Smooth muscle cell (in vitro differentiated cells): Measurements from ENCODE around the gene AGER. TPM values are rescaled to one million over a fixed set of nuclear protein-coding genes. Genes with fewer than 3 reads are reported as not detected.
"Not testable (repeated sequence)": the region's sequence is repeated elsewhere in the genome, so short reads cannot be mapped to it uniquely, and the experiment has no call there.

Experiments used
- DNase-seq: peaks from one replicate; lab custom pipeline; 2025; ENCODE audit not compliant: unreplicated experiment; lab: John Stamatoyannopoulos, UW
- H2AFZ ChIP-seq: fragments of 200-600 bp; sonication (generic); 2 replicates; pipeline ENCODE4 v1.6.0; 2016; ENCODE audit warnings: antibody characterized with exemption, low read depth, mild to moderate bottlenecking
- H3F3A ChIP-seq: fragments of 200-600 bp; sonication (generic); 2 replicates; pipeline ENCODE4 v1.6.0; 2017; ENCODE audit warnings: antibody characterized with exemption, low read depth
- H3K27ac ChIP-seq: fragments of 200-600 bp; sonication (generic); 2 replicates; pipeline ENCODE4 v1.5.1; 2016; ENCODE audit warnings: low read depth, mild to moderate bottlenecking
- H3K27me3 ChIP-seq: fragments of 200-600 bp; sonication (generic); 2 replicates; pipeline ENCODE4 v1.6.1; 2016; ENCODE audit warnings: low read depth, mild to moderate bottlenecking
- H3K36me3 ChIP-seq: fragments of 200-600 bp; sonication (generic); 2 replicates; pipeline ENCODE4 v1.5.1; 2016; ENCODE audit warnings: low read depth
- H3K4me1 ChIP-seq: fragments of 200-600 bp; sonication (generic); 2 replicates; pipeline ENCODE4 v1.5.1; 2016; ENCODE audit warnings: low read depth
- H3K4me2 ChIP-seq: fragments of 200-600 bp; sonication (generic); 2 replicates; pipeline ENCODE4 v1.6.0; 2016; ENCODE audit warnings: mild to moderate bottlenecking
- H3K4me3 ChIP-seq: fragments of 200-600 bp; sonication (generic); 2 replicates; pipeline ENCODE4 v1.5.1; 2016; ENCODE audit warnings: mild to moderate bottlenecking
- H3K79me2 ChIP-seq: fragments of 200-600 bp; sonication (generic); 2 replicates; pipeline ENCODE4 v1.6.0; 2016; ENCODE audit warnings: low read depth, mild to moderate bottlenecking
- H3K9ac ChIP-seq: fragments of 200-600 bp; sonication (generic); 2 replicates; pipeline ENCODE4 v1.6.0; 2016; ENCODE audit warnings: low read depth
- H3K9me3 ChIP-seq: fragments of 200-600 bp; sonication (generic); replicated peaks from 2 replicates; pipeline ENCODE4 v1.5.1; 2016; ENCODE audit warnings: low read depth
- H4K20me1 ChIP-seq: fragments of 200-600 bp; sonication (generic); 2 replicates; pipeline ENCODE4 v1.6.0; 2016; ENCODE audit warnings: low read depth
- WGBS: methylation state at CpG from one replicate; pipeline ENCODE4 v1.1.7; 2016; ENCODE audit warnings: low lambda C conversion rate; 5-methylcytosine and 5-hydroxymethylcytosine counted together
- polyA plus RNA-seq: library from polyadenylated mRNA; unstranded; fragments of >200 nt; fragmentation: Nextera tagmentation; extraction: Ambion mirVana; gene quantifications from 2 replicates; pipeline ENCODE4 v1.2.1, GENCODE V29; 2016
- total RNA-seq: library from RNA; depleted of rRNA; stranded (reverse); fragments of >200 nt; gene quantifications from 2 replicates; pipeline ENCODE4 v1.2.3, GENCODE V29; 2014
- TF ChIP-seq, protein P1 (sequence below): fragments of 200-600 bp; sonication (generic); IDR thresholded peaks from 2 replicates; pipeline ENCODE4 v1.5.1; 2017; ENCODE audit warnings: borderline replicate concordance, mild to moderate bottlenecking, antibody characterized with exemption; ENCODE audit not compliant: insufficient read depth, poor library complexity, severe bottlenecking

AGER gene
- total and polyA plus RNA-seq, 2 experiments from 2014 or later = 2.5 to 2.6 TPM

DNA sequence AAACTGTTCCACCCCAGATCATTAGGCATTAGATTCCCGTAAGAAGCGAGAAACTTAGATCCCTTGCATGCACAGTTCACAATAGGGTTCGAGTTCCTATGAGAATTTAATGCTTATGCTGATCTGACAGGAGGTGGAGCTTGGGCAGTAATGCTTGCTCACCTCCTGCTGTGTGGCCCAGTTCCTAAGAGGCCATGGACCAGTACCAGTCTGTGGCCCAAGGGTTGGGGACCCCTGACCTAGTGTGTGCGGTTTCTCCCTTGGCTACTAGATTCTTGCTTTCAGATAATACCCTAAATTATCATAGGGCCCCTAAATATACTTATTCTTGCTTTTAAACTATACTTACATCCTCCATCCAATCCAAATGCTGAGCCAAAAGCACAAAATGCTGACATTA is 10.3 kb upstream of the AGER start:
- no peak overlapping the region for H3K4me3 ChIP-seq
- DNase-seq = no peak
- H3K4me2 ChIP-seq = peak overlapping the region; percentile 84
- no peaks in the 10 kb centered on the region for H3K36me3 ChIP-seq
- no peaks in the 10 kb centered on the region for H4K20me1 ChIP-seq
- peaks cover 4% of the 10 kb centered on the region for H3K79me2 ChIP-seq
- 98% methylated on average over 4 of the region's 4 CpGs for WGBS
- H3K27me3 ChIP-seq = no peaks in the 10 kb centered on the region
- TF ChIP-seq, protein P1, sequence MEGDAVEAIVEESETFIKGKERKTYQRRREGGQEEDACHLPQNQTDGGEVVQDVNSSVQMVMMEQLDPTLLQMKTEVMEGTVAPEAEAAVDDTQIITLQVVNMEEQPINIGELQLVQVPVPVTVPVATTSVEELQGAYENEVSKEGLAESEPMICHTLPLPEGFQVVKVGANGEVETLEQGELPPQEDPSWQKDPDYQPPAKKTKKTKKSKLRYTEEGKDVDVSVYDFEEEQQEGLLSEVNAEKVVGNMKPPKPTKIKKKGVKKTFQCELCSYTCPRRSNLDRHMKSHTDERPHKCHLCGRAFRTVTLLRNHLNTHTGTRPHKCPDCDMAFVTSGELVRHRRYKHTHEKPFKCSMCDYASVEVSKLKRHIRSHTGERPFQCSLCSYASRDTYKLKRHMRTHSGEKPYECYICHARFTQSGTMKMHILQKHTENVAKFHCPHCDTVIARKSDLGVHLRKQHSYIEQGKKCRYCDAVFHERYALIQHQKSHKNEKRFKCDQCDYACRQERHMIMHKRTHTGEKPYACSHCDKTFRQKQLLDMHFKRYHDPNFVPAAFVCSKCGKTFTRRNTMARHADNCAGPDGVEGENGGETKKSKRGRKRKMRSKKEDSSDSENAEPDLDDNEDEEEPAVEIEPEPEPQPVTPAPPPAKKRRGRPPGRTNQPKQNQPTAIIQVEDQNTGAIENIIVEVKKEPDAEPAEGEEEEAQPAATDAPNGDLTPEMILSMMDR = no peak
- peaks cover 32% of the 10 kb centered on the region for H3K4me1 ChIP-seq
- H3F3A ChIP-seq = peaks cover 23% of the 10 kb centered on the region
- H3K27ac ChIP-seq = peak overlapping the region; percentile 91
- no peaks in the 10 kb centered on the region for H3K9me3 ChIP-seq
- no peak overlapping the region for H3K9ac ChIP-seq
- H2AFZ ChIP-seq = no peak overlapping the region

DNA sequence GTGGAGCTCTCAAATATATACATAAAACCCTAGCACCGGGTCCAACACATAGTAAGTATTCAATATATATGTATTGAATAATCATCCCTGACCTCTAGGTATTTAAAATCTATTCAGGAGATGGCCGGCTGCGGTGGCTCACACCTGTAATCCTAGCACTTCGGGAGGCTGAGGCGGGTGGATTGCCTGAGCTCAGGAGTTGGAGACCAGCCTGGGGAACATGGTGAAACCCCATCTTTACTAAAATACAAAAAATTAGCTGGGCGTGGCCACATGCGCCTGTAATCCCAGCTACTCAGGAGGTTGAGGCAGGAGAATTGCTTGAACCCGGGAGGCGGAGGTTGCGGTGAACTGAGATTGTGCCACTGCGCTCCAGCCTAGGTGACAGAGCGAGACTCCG is 9.0 kb upstream of the AGER start:
- H3K27me3 ChIP-seq, H3K9me3 ChIP-seq, DNase-seq, H3K36me3 ChIP-seq, H4K20me1 ChIP-seq: not testable (repeated sequence)
- Histone ChIP-seq H3K27ac (peak overlapping the region; percentile 52), H3F3A (peaks cover 23% of the 10 kb centered on the region), H3K4me3 (peak overlapping the region; percentile 3), H3K4me2 (peak overlapping the region; percentile 77), H3K79me2 (peaks cover 17% of the 10 kb centered on the region), H3K4me1 (peaks cover 42% of the 10 kb centered on the region), H3K9ac (peak overlapping the region; percentile 50), H2AFZ (peak overlapping the region; percentile 4)
- 90% methylated on average over 13 of the region's 13 CpGs for WGBS

DNA sequence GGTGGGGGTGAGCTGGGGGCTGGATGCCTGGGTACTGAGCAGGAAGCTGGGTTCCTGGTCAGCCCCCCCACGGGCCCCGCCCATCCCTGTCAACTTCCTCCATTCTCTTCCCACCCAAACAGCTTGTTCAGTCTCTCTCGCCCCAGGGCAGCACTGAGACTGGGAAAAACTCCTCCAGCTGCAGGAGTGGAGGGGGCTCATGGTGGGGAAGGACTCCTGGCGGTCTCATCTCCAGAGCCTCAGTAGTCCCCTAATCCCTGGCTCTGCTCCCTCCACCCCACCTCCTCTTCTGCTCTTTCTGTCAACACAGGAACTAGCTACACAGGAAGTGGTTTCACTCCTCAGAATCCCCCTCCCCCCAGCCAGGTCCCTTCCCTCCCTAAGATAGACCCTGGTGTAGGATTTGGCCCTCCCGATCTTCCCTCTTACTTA is 8.6 kb upstream of the AGER start, which contains the start of gene GPSM3:
Gene GPSM3, minus strand, starts transcription at position 36 of the 432 bp plus-strand sequence. CDS start 130 bp downstream, outside the sequence.
- Histone ChIP-seq H3K27ac (peak within 1 kb of the TSS; percentile 96), H3K4me1 (peaks cover 43% of the 10 kb centered on the region), H3K4me2 (peak within 1 kb of the TSS; percentile 77), H3K4me3 (peak within 1 kb of the TSS; percentile 3), H3K36me3 (no peaks in the 10 kb centered on the region), H2AFZ (peak within 1 kb of the TSS; percentile 4), H4K20me1 (no peaks in the 10 kb centered on the region), H3F3A (peaks cover 27% of the 10 kb centered on the region), H3K9ac (peak within 1 kb of the TSS; percentile 50), H3K27me3 (no peaks in the 10 kb centered on the region), H3K9me3 (no peaks in the 10 kb centered on the region), H3K79me2 (peaks cover 17% of the 10 kb centered on the region)
- WGBS = 21% methylated on average over 3 of the region's 5 CpGs
- DNase-seq = no peak
- TF ChIP-seq, protein P1 = no peak

DNA sequence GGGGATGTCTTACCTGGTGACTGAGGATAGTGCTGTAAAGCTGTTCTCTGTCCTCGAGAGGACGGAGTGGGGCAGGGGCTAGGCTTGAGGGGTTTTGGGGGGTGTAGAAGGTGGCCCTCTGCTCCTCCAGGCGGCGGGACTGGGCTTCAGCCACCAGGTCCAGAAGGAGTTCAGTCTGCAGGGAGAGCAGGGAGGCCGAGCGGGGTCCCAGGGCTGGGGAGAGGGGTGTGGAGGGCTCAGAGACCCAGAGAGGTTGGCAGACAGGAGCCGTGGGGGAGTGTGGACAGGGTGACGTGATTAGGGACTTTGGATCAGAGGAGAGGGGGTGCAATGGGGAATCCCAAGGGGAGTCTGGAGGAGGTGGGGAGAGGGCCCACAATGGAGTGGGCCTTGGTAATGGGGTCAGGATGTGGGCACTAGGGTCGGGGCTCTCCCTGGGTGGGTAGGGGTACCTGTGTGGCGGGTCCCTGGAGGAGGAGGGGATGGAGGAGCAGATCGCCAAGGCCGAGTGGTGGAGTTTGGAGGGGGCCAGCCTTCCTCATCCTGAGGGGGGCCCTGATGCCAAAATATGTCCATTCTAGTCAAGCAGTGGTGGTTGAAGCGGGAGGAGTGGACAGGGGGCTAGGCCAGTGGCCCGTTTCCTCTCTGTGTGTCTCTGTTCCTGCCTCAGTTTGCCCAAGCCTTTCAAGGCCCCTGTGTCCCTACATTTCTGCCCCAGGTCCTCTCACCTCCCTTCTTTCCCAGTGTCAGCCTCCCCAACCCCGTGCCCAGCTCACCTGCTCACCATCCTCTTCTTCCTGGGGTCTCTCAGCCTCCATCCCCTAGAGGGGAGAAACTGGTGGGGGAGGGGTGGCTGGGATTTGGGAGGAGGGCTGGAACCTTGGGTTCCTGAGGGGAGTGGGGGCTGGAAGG is 7.9 kb upstream of the AGER start:
- Histone ChIP-seq H3F3A (peaks cover 28% of the 10 kb centered on the region), H4K20me1 (no peaks in the 10 kb centered on the region), H3K27me3 (no peaks in the 10 kb centered on the region), H3K4me1 (peaks cover 43% of the 10 kb centered on the region), H2AFZ (no peak overlapping the region), H3K4me3 (no peak overlapping the region), H3K27ac (peak overlapping the region; percentile 96), H3K36me3 (no peaks in the 10 kb centered on the region), H3K9ac (peak overlapping the region; percentile 50), H3K9me3 (no peaks in the 10 kb centered on the region), H3K79me2 (peaks cover 17% of the 10 kb centered on the region), H3K4me2 (peak overlapping the region; percentile 77)
- TF ChIP-seq, protein P1 = no peak
- no peak for DNase-seq
- 86% methylated on average over 9 of the region's 15 CpGs for WGBS
